ENCODE data around the gene ENO2. TPM values are rescaled to one million over a fixed set of nuclear protein-coding genes. Genes with fewer than 3 reads are reported as not detected.

ENO2 gene
- total RNA-seq, 1 donor: 14.0 TPM

Small RNA genes lying within 50 kb of the gene (small RNA-seq; reads per million reads assigned to genes)
- 12.5 reads per million, percentile 93 among the genes with 10 or more reads in this experiment for gene MIR141
- 36.0 reads per million, percentile 96 among the genes with 10 or more reads in this experiment for gene MIR200C
- gene RNU7-1: not detected
- gene SCARNA12: 3.4 reads per million, percentile 81 among the genes with 10 or more reads in this experiment

Other genes starting within 250 kb of the ENO2 start
- gene ZNF384, start 225.2 kb upstream of the ENO2 start, total RNA-seq: 48.7 TPM
- gene PIANP, start 213.8 kb upstream of the ENO2 start, total RNA-seq: under 0.01 TPM
- 55.7 TPM for gene COPS7A, start 190.5 kb upstream of the ENO2 start, total RNA-seq
- gene MLF2, start 161.4 kb upstream of the ENO2 start, total RNA-seq: 213 TPM
- 27.7 TPM for gene PTMS, start 148.2 kb upstream of the ENO2 start, total RNA-seq
- gene LAG3, start 142.1 kb upstream of the ENO2 start, total RNA-seq: 12.1 TPM
- gene CD4, start 125.1 kb upstream of the ENO2 start, total RNA-seq: 3.8 TPM
- gene GPR162, start 92.8 kb upstream of the ENO2 start, total RNA-seq: 29.6 TPM
- gene P3H3, start 86.2 kb upstream of the ENO2 start, total RNA-seq: 13.2 TPM
- gene GNB3, start 73.7 kb upstream of the ENO2 start, total RNA-seq: 1.9 TPM
- gene CDCA3, start 63.3 kb upstream of the ENO2 start, total RNA-seq: 3.5 TPM
- gene USP5, start 62.4 kb upstream of the ENO2 start, total RNA-seq: 78.1 TPM
- gene TPI1, start 47.0 kb upstream of the ENO2 start, total RNA-seq: 440 TPM
- 10.8 TPM for gene SPSB2, start 41.3 kb upstream of the ENO2 start, total RNA-seq
- 16.2 TPM for gene LRRC23, start 9.8 kb upstream of the ENO2 start, total RNA-seq
- 25.0 TPM for gene ATN1, start 13.4 kb downstream of the ENO2 start, total RNA-seq
- gene RNU7-1, start 29.2 kb downstream of the ENO2 start, total RNA-seq: not detected
- 336 TPM for gene C12orf57, start 29.4 kb downstream of the ENO2 start, total RNA-seq
- 403 TPM for gene PTPN6, start 36.8 kb downstream of the ENO2 start, total RNA-seq
- 344 TPM for gene PHB2, start 56.1 kb downstream of the ENO2 start, total RNA-seq
- 22.4 TPM for gene EMG1, start 56.3 kb downstream of the ENO2 start, total RNA-seq
- gene LPCAT3, start 103.9 kb downstream of the ENO2 start, total RNA-seq: 33.1 TPM
- 0.81 TPM for gene C1S, start 146.1 kb downstream of the ENO2 start, total RNA-seq
- 11.0 TPM for gene C1R, start 177.9 kb downstream of the ENO2 start, total RNA-seq
- 71.9 TPM for gene C1RL, start 194.6 kb downstream of the ENO2 start, total RNA-seq
- under 0.01 TPM for gene RBP5, start 214.3 kb downstream of the ENO2 start, total RNA-seq
- 53.9 TPM for gene CLSTN3, start 215.8 kb downstream of the ENO2 start, total RNA-seq